ENCODE data around the gene PCDHGA1. TPM values are rescaled to one million over a fixed set of nuclear protein-coding genes. Genes with fewer than 3 reads are reported as not detected.

PCDHGA1 gene
- total and polyA plus RNA-seq, 9 of the 15 experiments (the other 6 are each of a cell fraction or from before 2014, with no cell fraction given), result 0.05 to 0.26 (median 0.18) TPM; not detected in 2

DNA sequence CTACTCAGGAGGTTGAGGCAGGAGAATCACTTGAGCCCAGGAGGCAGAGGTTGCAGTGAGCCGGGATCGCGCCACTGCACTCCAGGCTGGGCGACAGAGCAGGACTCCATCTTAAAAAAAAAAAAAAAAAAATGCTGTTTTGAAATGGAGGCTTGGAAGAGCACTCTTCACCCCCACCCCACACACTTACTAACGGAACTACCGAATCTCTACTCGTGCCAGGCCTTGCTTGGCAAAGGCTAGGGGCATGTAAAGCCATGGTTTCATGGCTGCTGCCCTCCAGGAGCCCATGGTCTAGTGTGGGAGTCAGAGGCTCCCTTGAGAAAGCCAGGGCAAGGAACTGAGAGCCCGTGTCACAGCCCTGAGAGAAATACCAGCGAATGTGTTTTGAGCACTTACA, 179.8 kb downstream of the PCDHGA1 start:
- H3K79me2 ChIP-seq (ENCODE audit: control insufficient read depth, insufficient read depth, low read length), result no peaks in the 10 kb centered on the region
- DNase-seq (ENCODE audit: extremely low read depth in 1 of 4, low spot score in 3 of 4) (no peak), ATAC-seq (no peak), FAIRE-seq (no peak)
- H3K9ac ChIP-seq (ENCODE audit: insufficient read depth in 1 of 2, low read depth in 2 of 2, low read length in 2 of 2), result no peak overlapping the region
- CTCF ChIA-PET (ENCODE audit: low intra/inter-chr PET ratio), result no interaction called here
- H3K27me3 ChIP-seq (ENCODE audit: control insufficient read depth in 2 of 2, insufficient read depth in 2 of 2, low read length in 2 of 2), result peaks cover 4 to 12% of the 10 kb centered on the region in 2 experiments; a peak in 4 of 5 replicates
- no peaks in the 10 kb centered on the region for H3K9me3 ChIP-seq (replicated peaks; ENCODE audit: control insufficient read depth, insufficient read depth, low read depth, low read length)
- H4K20me1 ChIP-seq (replicated peaks; ENCODE audit: control insufficient read depth, insufficient read depth, low read length), result no peaks in the 10 kb centered on the region
- H3K9me1 ChIP-seq (ENCODE audit: control insufficient read depth, insufficient read depth, low read length), result peaks cover 8% of the 10 kb centered on the region
- POLR2A ChIA-PET, result interaction anchor here (1.0 kb wide), 1 partner anchor 25 kb away, joined by 3 read pairs; the partner anchor contains the start of gene PCDHGC4
- H3K4me1 ChIP-seq (replicated peaks in 1 of 2; ENCODE audit: control insufficient read depth in 2 of 2, insufficient read depth in 2 of 2, low read length in 2 of 2), result peaks cover 5 to 17% of the 10 kb centered on the region in 2 experiments; a peak in 3 of 5 replicates
- WGBS (ENCODE audit: insufficient coverage, low coverage, missing lambda C conversion rate), result 27% methylated on average over 9 of the region's 9 CpGs
- no peak overlapping the region for H2AFZ ChIP-seq (ENCODE audit: low read depth, low read length)
- no peak overlapping the region for H3K4me2 ChIP-seq (ENCODE audit: insufficient read depth, low read length)
- no peak overlapping the region for H3K27ac ChIP-seq (ENCODE audit: extremely low read depth, low read depth, low read length)
- intact Hi-C loops (cut with micrococcal nuclease), result loop anchor here (5.0 to 10.0 kb wide), 3 partner anchors 88 to 275 kb away; partner anchors contain the start of genes PCDHGA11 and PCDHGA3
- no TSS peak for BruUV-seq (replicated peaks)
- H3K36me3 ChIP-seq (ENCODE audit: control insufficient read depth, insufficient read depth, low read length), result peaks cover 21% of the 10 kb centered on the region; the same call in 2 of the 3 replicates
- in situ Hi-C loops (cut with MboI), result no loop called here
- no peak overlapping the region for H3K4me3 ChIP-seq
- TF ChIP-seq CHD2 (IDR thresholded peaks at IDR 0.05; ENCODE audit: low read depth, low read length) (no peak), KLF1 (tag; IDR thresholded peaks at IDR 0.05) (no peak), TBL1XR1 (IDR thresholded peaks at IDR 0.05; ENCODE audit: low read length in 2 of 2) (no peak), CEBPG (CRISPR knock-in tag; IDR thresholded peaks at IDR 0.05) (no peak), CEBPG (tag; conservative IDR thresholded peaks at IDR 0.05 in 1 of 2, IDR thresholded peaks at IDR 0.05 in 1 of 2) (no peak), BRF1 (IDR thresholded peaks at IDR 0.05; ENCODE audit: borderline replicate concordance, extremely low read depth, insufficient read length) (no peak), NR2C2 (CRISPR knock-in tag; IDR thresholded peaks at IDR 0.05) (no peak), NR2C2 (tag; IDR thresholded peaks at IDR 0.05) (no peak), POLR3A (IDR thresholded peaks at IDR 0.05; ENCODE audit: borderline replicate concordance, extremely low read depth, insufficient read depth, insufficient read length) (no peak), GTF2F1 (IDR thresholded peaks at IDR 0.05; ENCODE audit: low read depth, low read length) (no peak)
- TF ChIP-seq, protein P1, sequence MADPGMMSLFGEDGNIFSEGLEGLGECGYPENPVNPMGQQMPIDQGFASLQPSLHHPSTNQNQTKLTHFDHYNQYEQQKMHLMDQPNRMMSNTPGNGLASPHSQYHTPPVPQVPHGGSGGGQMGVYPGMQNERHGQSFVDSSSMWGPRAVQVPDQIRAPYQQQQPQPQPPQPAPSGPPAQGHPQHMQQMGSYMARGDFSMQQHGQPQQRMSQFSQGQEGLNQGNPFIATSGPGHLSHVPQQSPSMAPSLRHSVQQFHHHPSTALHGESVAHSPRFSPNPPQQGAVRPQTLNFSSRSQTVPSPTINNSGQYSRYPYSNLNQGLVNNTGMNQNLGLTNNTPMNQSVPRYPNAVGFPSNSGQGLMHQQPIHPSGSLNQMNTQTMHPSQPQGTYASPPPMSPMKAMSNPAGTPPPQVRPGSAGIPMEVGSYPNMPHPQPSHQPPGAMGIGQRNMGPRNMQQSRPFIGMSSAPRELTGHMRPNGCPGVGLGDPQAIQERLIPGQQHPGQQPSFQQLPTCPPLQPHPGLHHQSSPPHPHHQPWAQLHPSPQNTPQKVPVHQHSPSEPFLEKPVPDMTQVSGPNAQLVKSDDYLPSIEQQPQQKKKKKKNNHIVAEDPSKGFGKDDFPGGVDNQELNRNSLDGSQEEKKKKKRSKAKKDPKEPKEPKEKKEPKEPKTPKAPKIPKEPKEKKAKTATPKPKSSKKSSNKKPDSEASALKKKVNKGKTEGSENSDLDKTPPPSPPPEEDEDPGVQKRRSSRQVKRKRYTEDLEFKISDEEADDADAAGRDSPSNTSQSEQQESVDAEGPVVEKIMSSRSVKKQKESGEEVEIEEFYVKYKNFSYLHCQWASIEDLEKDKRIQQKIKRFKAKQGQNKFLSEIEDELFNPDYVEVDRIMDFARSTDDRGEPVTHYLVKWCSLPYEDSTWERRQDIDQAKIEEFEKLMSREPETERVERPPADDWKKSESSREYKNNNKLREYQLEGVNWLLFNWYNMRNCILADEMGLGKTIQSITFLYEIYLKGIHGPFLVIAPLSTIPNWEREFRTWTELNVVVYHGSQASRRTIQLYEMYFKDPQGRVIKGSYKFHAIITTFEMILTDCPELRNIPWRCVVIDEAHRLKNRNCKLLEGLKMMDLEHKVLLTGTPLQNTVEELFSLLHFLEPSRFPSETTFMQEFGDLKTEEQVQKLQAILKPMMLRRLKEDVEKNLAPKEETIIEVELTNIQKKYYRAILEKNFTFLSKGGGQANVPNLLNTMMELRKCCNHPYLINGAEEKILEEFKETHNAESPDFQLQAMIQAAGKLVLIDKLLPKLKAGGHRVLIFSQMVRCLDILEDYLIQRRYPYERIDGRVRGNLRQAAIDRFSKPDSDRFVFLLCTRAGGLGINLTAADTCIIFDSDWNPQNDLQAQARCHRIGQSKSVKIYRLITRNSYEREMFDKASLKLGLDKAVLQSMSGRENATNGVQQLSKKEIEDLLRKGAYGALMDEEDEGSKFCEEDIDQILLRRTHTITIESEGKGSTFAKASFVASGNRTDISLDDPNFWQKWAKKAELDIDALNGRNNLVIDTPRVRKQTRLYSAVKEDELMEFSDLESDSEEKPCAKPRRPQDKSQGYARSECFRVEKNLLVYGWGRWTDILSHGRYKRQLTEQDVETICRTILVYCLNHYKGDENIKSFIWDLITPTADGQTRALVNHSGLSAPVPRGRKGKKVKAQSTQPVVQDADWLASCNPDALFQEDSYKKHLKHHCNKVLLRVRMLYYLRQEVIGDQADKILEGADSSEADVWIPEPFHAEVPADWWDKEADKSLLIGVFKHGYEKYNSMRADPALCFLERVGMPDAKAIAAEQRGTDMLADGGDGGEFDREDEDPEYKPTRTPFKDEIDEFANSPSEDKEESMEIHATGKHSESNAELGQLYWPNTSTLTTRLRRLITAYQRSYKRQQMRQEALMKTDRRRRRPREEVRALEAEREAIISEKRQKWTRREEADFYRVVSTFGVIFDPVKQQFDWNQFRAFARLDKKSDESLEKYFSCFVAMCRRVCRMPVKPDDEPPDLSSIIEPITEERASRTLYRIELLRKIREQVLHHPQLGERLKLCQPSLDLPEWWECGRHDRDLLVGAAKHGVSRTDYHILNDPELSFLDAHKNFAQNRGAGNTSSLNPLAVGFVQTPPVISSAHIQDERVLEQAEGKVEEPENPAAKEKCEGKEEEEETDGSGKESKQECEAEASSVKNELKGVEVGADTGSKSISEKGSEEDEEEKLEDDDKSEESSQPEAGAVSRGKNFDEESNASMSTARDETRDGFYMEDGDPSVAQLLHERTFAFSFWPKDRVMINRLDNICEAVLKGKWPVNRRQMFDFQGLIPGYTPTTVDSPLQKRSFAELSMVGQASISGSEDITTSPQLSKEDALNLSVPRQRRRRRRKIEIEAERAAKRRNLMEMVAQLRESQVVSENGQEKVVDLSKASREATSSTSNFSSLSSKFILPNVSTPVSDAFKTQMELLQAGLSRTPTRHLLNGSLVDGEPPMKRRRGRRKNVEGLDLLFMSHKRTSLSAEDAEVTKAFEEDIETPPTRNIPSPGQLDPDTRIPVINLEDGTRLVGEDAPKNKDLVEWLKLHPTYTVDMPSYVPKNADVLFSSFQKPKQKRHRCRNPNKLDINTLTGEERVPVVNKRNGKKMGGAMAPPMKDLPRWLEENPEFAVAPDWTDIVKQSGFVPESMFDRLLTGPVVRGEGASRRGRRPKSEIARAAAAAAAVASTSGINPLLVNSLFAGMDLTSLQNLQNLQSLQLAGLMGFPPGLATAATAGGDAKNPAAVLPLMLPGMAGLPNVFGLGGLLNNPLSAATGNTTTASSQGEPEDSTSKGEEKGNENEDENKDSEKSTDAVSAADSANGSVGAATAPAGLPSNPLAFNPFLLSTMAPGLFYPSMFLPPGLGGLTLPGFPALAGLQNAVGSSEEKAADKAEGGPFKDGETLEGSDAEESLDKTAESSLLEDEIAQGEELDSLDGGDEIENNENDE (IDR thresholded peaks at IDR 0.05; ENCODE audit: low read depth, low read length), result no peak
- TF ChIP-seq, protein P2, sequence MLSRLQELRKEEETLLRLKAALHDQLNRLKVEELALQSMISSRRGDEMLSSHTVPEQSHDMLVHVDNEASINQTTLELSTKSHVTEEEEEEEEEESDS (CRISPR knock-in tag; IDR thresholded peaks at IDR 0.05), result no peak

Measured in K562 (cell line).